SK-N-SH (cell line): ENCODE results near the gene NOL4L. TPM values are rescaled to one million over a fixed set of nuclear protein-coding genes. Genes with fewer than 3 reads are reported as not detected.

Experiments used
- CTCF ChIA-PET: fragments of 300-600, 350-600 bp; formaldehyde crosslinking; extraction: SDS; loops from one replicate; lab custom pipeline; 2021; lab: Yijun Ruan, JAX
- POLR2A ChIA-PET: fragments of 350-600 bp; sonication (Branson Sonifier 250); formaldehyde crosslinking; extraction: SDS; loops from one replicate; lab custom pipeline; 2020; ENCODE audit warnings: antibody characterized with exemption, inconsistent platforms; lab: Yijun Ruan, JAX
- DNase-seq: peaks from one replicate; pipeline ENCODE4 v3.0.0; 2012
- H2AFZ ChIP-seq: fragments of 200-600 bp; sonication (generic); 2 replicates; pipeline ENCODE4 v1.8.1; 2016; ENCODE audit warnings: antibody characterized with exemption, mild to moderate bottlenecking, low read depth
- H3F3A ChIP-seq: fragments of 200-600 bp; sonication (generic); replicated peaks from 2 replicates; pipeline ENCODE3; 2016; ENCODE audit warnings: antibody characterized with exemption, mild to moderate bottlenecking; ENCODE audit not compliant: insufficient read depth
- H3K27ac ChIP-seq, 2 experiments: fragments of 200-500 bp in 1 of 2; fragments of 200-600 bp in 1 of 2; sonication (Bioruptor generic) in 1 of 2; sonication (generic), shearing (Covaris generic) in 1 of 2; 2 replicates each; pipeline versions ENCODE4 v1.5.1 to v1.6.1; 2014 to 2016; ENCODE audit warnings: low read depth in 2 of 2, inconsistent platforms in 1 of 2, low read length in 1 of 2, mild to moderate bottlenecking in 1 of 2, mixed read lengths in 1 of 2
- H3K27me3 ChIP-seq: fragments of 200-600 bp; sonication (generic), shearing (Covaris generic); 2 replicates; pipeline ENCODE4 v1.6.1; 2016; ENCODE audit warnings: mixed run types; ENCODE audit not compliant: insufficient read depth
- H3K36me3 ChIP-seq, 2 experiments: fragments of 200-500 bp in 1 of 2; fragments of 200-600 bp in 1 of 2; sonication (Bioruptor generic) in 1 of 2; sonication (generic) in 1 of 2; replicated peaks in 1 of 2; 2 replicates each; pipeline versions ENCODE3 to v1.5.1; 2014 to 2016; ENCODE audit warnings: low read length in 1 of 2, mild to moderate bottlenecking in 1 of 2; ENCODE audit not compliant: insufficient read depth in 2 of 2, control insufficient read depth in 1 of 2
- H3K4me1 ChIP-seq, 2 experiments: fragments of 200-500 bp in 1 of 2; fragments of 200-600 bp in 1 of 2; sonication (Bioruptor generic) in 1 of 2; sonication (generic), shearing (Covaris generic) in 1 of 2; 2 replicates each; pipeline versions ENCODE4 v1.5.1 to v1.6.1; 2014 to 2016; ENCODE audit warnings: low read depth in 1 of 2, low read length in 1 of 2, mixed run types in 1 of 2; ENCODE audit not compliant: insufficient read depth in 2 of 2, control insufficient read depth in 1 of 2
- H3K4me2 ChIP-seq: fragments of 200-600 bp; sonication (generic), shearing (Covaris generic); 2 replicates; pipeline ENCODE4 v1.6.1; 2017; ENCODE audit warnings: mixed run types
- H3K4me3 ChIP-seq, 2 experiments: fragments of 200-500 bp in 1 of 2; fragments of 200-600 bp in 1 of 2; sonication (Bioruptor generic) in 1 of 2; sonication (generic), shearing (Covaris generic) in 1 of 2; 2 replicates each; pipeline versions ENCODE4 v1.5.1 to v1.8.1; 2014 to 2016; ENCODE audit warnings: low read depth in 2 of 2, inconsistent platforms in 1 of 2, low read length in 1 of 2, mild to moderate bottlenecking in 1 of 2, mixed read lengths in 1 of 2, moderate library complexity in 1 of 2
- H3K79me2 ChIP-seq: fragments of 200-600 bp; sonication (generic); 2 replicates; pipeline ENCODE4 v1.8.1; 2017; ENCODE audit warnings: mild to moderate bottlenecking; ENCODE audit not compliant: insufficient read depth
- H3K9ac ChIP-seq: fragments of 200-600 bp; sonication (generic); 2 replicates; pipeline ENCODE4 v1.6.1; 2017; ENCODE audit warnings: mixed run types
- H3K9me2 ChIP-seq: fragments of 200-600 bp; sonication (generic); 2 replicates; pipeline ENCODE4 v1.6.1; 2017; ENCODE audit warnings: mixed run types
- H3K9me3 ChIP-seq: fragments of 200-600 bp; sonication (generic); 2 replicates; pipeline ENCODE4 v1.6.1; 2017; ENCODE audit warnings: mixed run types, mild to moderate bottlenecking, moderate library complexity
- H4K20me1 ChIP-seq: fragments of 200-600 bp; sonication (generic); 2 replicates; pipeline ENCODE4 v1.6.1; 2017; ENCODE audit warnings: mild to moderate bottlenecking, mixed run types; ENCODE audit not compliant: insufficient read depth
- EZH2phosphoT487 ChIP-seq: fragments of 200-600 bp; sonication (generic); IDR thresholded peaks from 2 replicates; pipeline ENCODE4 v1.6.1; 2017; ENCODE audit warnings: low read depth, mixed run types, mild to moderate bottlenecking, antibody characterized with exemption, moderate library complexity, borderline replicate concordance
- GATA2 ChIP-seq: sonication (generic); formaldehyde crosslinking; IDR thresholded peaks from 2 replicates; pipeline ENCODE4 v1.5.0; 2020; ENCODE audit warnings: mild to moderate bottlenecking, missing genetic modification reagents
- JUND ChIP-seq: IDR thresholded peaks from 2 replicates; pipeline ENCODE4 v1.4.0; 2012
- MXI1 ChIP-seq: IDR thresholded peaks from 2 replicates; pipeline ENCODE4 v1.6.1; 2012; ENCODE audit warnings: mild to moderate bottlenecking, low read depth, low read length, improper control_type of control experiment
- NRF1 ChIP-seq: IDR thresholded peaks from 2 replicates; pipeline ENCODE4 v1.6.1; 2012; ENCODE audit warnings: low read depth, mild to moderate bottlenecking, low read length
- REST ChIP-seq: IDR thresholded peaks from 2 replicates; pipeline ENCODE4 v1.6.1; 2012; ENCODE audit warnings: mild to moderate bottlenecking, low read depth, low read length, moderate library complexity
- RXRA ChIP-seq: IDR thresholded peaks from 2 replicates; pipeline ENCODE4 v1.4.0; 2012; ENCODE audit warnings: low read depth, mild to moderate bottlenecking, borderline replicate concordance
- SIN3A ChIP-seq: IDR thresholded peaks from 2 replicates; pipeline ENCODE4 v1.6.1; 2012; ENCODE audit warnings: low read depth, mild to moderate bottlenecking, low read length, moderate library complexity, borderline replicate concordance
- WGBS: methylation state at CpG from one replicate; pipeline ENCODE4 v1.1.6; 2017; ENCODE audit warnings: low lambda C conversion rate; 5-methylcytosine and 5-hydroxymethylcytosine counted together
- polyA plus RNA-seq, 3 experiments: library from polyadenylated mRNA; depleted of rRNA; stranded (reverse); fragments of >200 nt; gene quantifications; 2 replicates each; pipeline ENCODE4 v1.2.3, GENCODE V29; 2012

NOL4L gene
- polyA plus RNA-seq, 1 of the 3 experiments (the other 2 are of a cell fraction): 14.3 TPM

DNA sequence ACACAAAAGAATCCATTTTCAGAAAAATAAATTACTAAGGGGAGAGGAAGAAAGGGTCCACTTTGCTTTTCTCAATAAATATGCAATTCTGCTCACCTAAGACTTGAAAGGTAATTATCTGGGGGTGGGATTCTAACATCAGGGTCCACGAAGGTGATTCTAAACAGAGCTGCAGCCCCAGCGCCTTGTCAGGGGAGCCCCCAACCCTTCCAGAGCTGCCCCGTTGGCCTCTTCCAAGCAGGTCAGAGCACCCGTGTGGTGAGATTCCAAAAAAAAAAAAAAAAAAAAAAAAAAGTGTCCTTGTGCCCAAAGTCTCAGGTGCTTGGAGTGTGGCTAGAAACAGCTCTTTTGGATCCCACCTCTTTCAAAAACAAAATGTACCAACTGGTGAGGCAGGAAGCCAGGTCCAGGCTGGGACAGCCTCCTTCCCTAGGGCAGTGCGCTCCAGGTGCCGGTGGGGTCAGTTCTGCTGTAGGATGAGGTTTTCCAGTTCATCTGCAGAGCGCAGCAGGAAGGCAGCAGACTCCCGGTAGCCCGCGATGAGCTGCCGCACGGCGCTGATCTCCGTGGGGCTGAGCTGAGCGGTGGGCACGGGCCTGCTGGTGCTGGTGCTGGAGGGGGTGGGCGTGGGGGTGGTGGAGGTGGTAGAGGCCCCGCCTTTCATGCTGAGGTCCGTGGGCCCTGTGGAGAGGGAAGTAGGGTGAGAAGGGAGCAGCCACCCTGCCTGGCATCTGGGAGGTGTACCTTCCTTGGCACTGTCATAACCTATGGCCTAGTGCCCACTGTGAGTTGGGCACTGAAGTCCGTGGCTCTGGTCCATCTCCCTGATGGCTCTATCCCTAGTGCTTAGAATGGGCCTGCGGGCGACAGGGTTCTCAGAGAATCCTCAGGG lies 137.8 kb downstream of the NOL4L start:
- Histone ChIP-seq H3K27me3 (no peaks in the 10 kb centered on the region), H3K4me1 (peaks cover 0 to 82% of the 10 kb centered on the region in 2 experiments; a peak in 3 of 4 replicates), H2AFZ (no peak overlapping the region), H3F3A (peaks cover 5% of the 10 kb centered on the region), H3K4me2 (no peak overlapping the region), H3K9me3 (no peaks in the 10 kb centered on the region), H3K9ac (no peak overlapping the region), H4K20me1 (peaks cover 15% of the 10 kb centered on the region; the same call in 1 of the 2 replicates), H3K79me2 (no peaks in the 10 kb centered on the region), H3K9me2 (no peaks in the 10 kb centered on the region), H3K4me3 (no peak overlapping the region), H3K27ac (peak overlapping the region in 1 of 2 experiments; percentile 98; a peak in 2 of 4 replicates), H3K36me3 (peaks cover 37 to 76% of the 10 kb centered on the region in 2 experiments)
- POLR2A ChIA-PET: no interaction called here
- no peak for TF ChIP-seq MXI1
- TF ChIP-seq REST: no peak
- TF ChIP-seq RXRA: no peak
- TF ChIP-seq GATA2 (CRISPR knock-in tag): no peak
- no peak for TF ChIP-seq JUND
- TF ChIP-seq SIN3A: no peak
- TF ChIP-seq EZH2phosphoT487: no peak
- DNase-seq: no peak
- CTCF ChIA-PET: interaction anchor here (1.0 to 5.4 kb wide), 5 partner anchors 9 to 205 kb away, joined by 3 to 37 read pairs (median 5); no protein-coding TSS in a partner anchor
- 97% methylated on average over 15 of the region's 22 CpGs for WGBS

GRCh38 chr20:32446301-32447100 lies 138.6 kb downstream of the NOL4L start:
- Histone ChIP-seq H3K27me3 (no peaks in the 10 kb centered on the region), H3K9me3 (no peaks in the 10 kb centered on the region), H3K9ac (no peak overlapping the region), H3K4me3 (no peak overlapping the region), H3K4me1 (peaks cover 0 to 77% of the 10 kb centered on the region in 2 experiments; a peak in 3 of 4 replicates), H3K4me2 (no peak overlapping the region), H3F3A (peaks cover 7% of the 10 kb centered on the region), H3K36me3 (peaks cover 37 to 73% of the 10 kb centered on the region in 2 experiments), H3K27ac (peak overlapping the region in 1 of 2 experiments; percentile 98; a peak in 2 of 4 replicates), H3K9me2 (no peaks in the 10 kb centered on the region), H3K79me2 (no peaks in the 10 kb centered on the region), H2AFZ (no peak overlapping the region), H4K20me1 (peaks cover 16% of the 10 kb centered on the region; the same call in 1 of the 2 replicates)
- 82% methylated on average over 11 of the region's 14 CpGs for WGBS
- TF ChIP-seq GATA2 (CRISPR knock-in tag) (peak; percentile 39; the same call in 1 of the 2 replicates), NRF1 (no peak)
- POLR2A ChIA-PET: interaction anchor here (0.9 to 1.7 kb wide), 3 partner anchors 37 to 89 kb away, joined by 3 to 6 read pairs (median 5); partner anchors contain the start of gene ASXL1
- CTCF ChIA-PET: interaction anchor here (0.7 to 5.4 kb wide), 8 partner anchors 10 to 373 kb away, joined by 3 to 37 read pairs (median 4); no protein-coding TSS in a partner anchor
- no peak for DNase-seq
